Uterus (tissue), 2 donors: ENCODE results near the gene ZNF337.

Experiments used
- CTCF ChIP-seq, 4 experiments: fragments of 200-600 bp in 2 of 4; fragments of 450-650 bp in 2 of 4; sonication (generic) in 2 of 4; IDR thresholded peaks; one replicate each; pipeline ENCODE4 v1.5.1; 2016 to 2019; ENCODE audit warnings: antibody characterized with exemption in 4 of 4, mild to moderate bottlenecking in 2 of 4, moderate library complexity in 1 of 4
- POLR2A ChIP-seq, 2 donors: fragments of 450-650 bp; IDR thresholded peaks; one replicate each; pipeline ENCODE4 v1.6.1; 2016; ENCODE audit warnings: antibody characterized with exemption in 2 of 2, mild to moderate bottlenecking in 1 of 2, moderate library complexity in 1 of 2

- TF ChIP-seq CTCF (IDR thresholded peaks at IDR 0.05) (no peak), POLR2A (IDR thresholded peaks at IDR 0.05) (no peak)
Measured at GRCh38 chr20:25720285-25720684, 23.6 kb upstream of the ZNF337 start.
